Prostate gland (tissue), 2 donors: ENCODE measurements around the gene UGT1A3.

Source experiments
- CTCF ChIP-seq, 4 experiments: fragments of 200-600 bp in 2 of 4; fragments of 450-650 bp in 2 of 4; sonication (generic) in 2 of 4; IDR thresholded peaks; 1 replicate in 3 of 4; 2 replicates in 1 of 4; pipeline ENCODE4 v1.5.1; 2016 to 2019; ENCODE audit warnings: antibody characterized with exemption in 4 of 4, mild to moderate bottlenecking in 2 of 4, moderate library complexity in 2 of 4
- POLR2A ChIP-seq: fragments of 450-650 bp; IDR thresholded peaks from one replicate; pipeline ENCODE4 v1.6.1; 2016; ENCODE audit warnings: antibody characterized with exemption, mild to moderate bottlenecking
- POLR2AphosphoS5 ChIP-seq: sonication (generic); formaldehyde crosslinking; IDR thresholded peaks from one replicate; pipeline ENCODE4 v1.6.1; 2017; ENCODE audit warnings: antibody characterized with exemption

GRCh38 chr2:233818639-233819621 is 90.1 kb downstream of the UGT1A3 start:
- no peak for TF ChIP-seq CTCF (IDR thresholded peaks at IDR 0.05)
- TF ChIP-seq POLR2A: no peak
- no peak for TF ChIP-seq POLR2AphosphoS5
